HFFc6 (cell line): ENCODE data around the gene ADAM15. TPM values are rescaled to one million over a fixed set of nuclear protein-coding genes. Genes with fewer than 3 reads are reported as not detected.

Experiments used
- DNase-seq: peaks from one replicate; pipeline ENCODE4 v3.0.0-alpha.2; 2018
- H3K27ac Mint-ChIP-seq: 2 replicates; pipeline ENCODE4 v1.8.0; 2020; ENCODE audit warnings: mild to moderate bottlenecking, mixed read lengths
- H3K27me3 Mint-ChIP-seq: 2 replicates; pipeline ENCODE4 v1.8.0; 2021; ENCODE audit warnings: mild to moderate bottlenecking, moderate library complexity, mixed read lengths; ENCODE audit not compliant: insufficient read depth
- H3K36me3 Mint-ChIP-seq: 2 replicates; pipeline ENCODE4 v1.8.0; 2021; ENCODE audit warnings: low read depth, mixed read lengths
- H3K4me1 Mint-ChIP-seq: 2 replicates; pipeline ENCODE4 v1.8.0; 2020; ENCODE audit warnings: low read depth, mixed read lengths
- H3K4me3 Mint-ChIP-seq: 2 replicates; pipeline ENCODE4 v1.8.0; 2020; ENCODE audit warnings: mild to moderate bottlenecking, moderate library complexity, mixed read lengths
- H3K9me3 Mint-ChIP-seq: 2 replicates; pipeline ENCODE4 v1.8.0; 2020; ENCODE audit warnings: mild to moderate bottlenecking, mixed read lengths
- CTCF ChIP-seq: fragments of 200-600 bp; sonication (generic); IDR thresholded peaks from 2 replicates; pipeline ENCODE4 v1.5.0; 2021; ENCODE audit warnings: antibody characterized with exemption, mild to moderate bottlenecking
- total RNA-seq, 6 experiments: library from RNA; stranded (reverse); fragmentation: NEBNext Ultra II Directional; extraction: Animal tissue kit (Norgen Biotek cat#: 25700); gene quantifications; 2 replicates in 1 of 6; 3 replicates in 5 of 6; pipeline ENCODE4 v1.2.3, GENCODE V29; 2021

Gene ADAM15
- total RNA-seq, 6 experiments from 2014 or later: 51.1 to 66.9 (median 63.7) TPM

- H3K4me1 Mint-ChIP-seq: peaks cover 8% of the 10 kb centered on the region
- H3K9me3 Mint-ChIP-seq: no peaks in the 10 kb centered on the region
- no peak for TF ChIP-seq CTCF
- H3K36me3 Mint-ChIP-seq: no peaks in the 10 kb centered on the region
- no peak overlapping the region for H3K27ac Mint-ChIP-seq
- peaks cover 58% of the 10 kb centered on the region for H3K27me3 Mint-ChIP-seq
- H3K4me3 Mint-ChIP-seq: no peak overlapping the region
- DNase-seq: no peak
Observed at GRCh38 chr1:155037043-155037442, 14.1 kb upstream of the ADAM15 start.

GRCh38 chr1:155037851-155038441, 13.2 kb upstream of the ADAM15 start:
- H3K9me3 Mint-ChIP-seq: no peaks in the 10 kb centered on the region
- no peak for TF ChIP-seq CTCF
- H3K27me3 Mint-ChIP-seq: peaks cover 52% of the 10 kb centered on the region
- no peaks in the 10 kb centered on the region for H3K36me3 Mint-ChIP-seq
- no peak overlapping the region for H3K27ac Mint-ChIP-seq
- no peak for DNase-seq
- no peak overlapping the region for H3K4me3 Mint-ChIP-seq
- H3K4me1 Mint-ChIP-seq: peaks cover 8% of the 10 kb centered on the region

- Mint-ChIP-seq H3K36me3 (no peaks in the 10 kb centered on the region), H3K27me3 (peaks cover 49% of the 10 kb centered on the region), H3K27ac (no peak overlapping the region), H3K4me3 (no peak overlapping the region), H3K9me3 (no peaks in the 10 kb centered on the region), H3K4me1 (peaks cover 8% of the 10 kb centered on the region)
- TF ChIP-seq CTCF: no peak
- DNase-seq: peak; percentile 16
Observed at GRCh38 chr1:155038602-155039307, 12.4 kb upstream of the ADAM15 start.

GRCh38 chr1:155039308-155039669, 11.8 kb upstream of the ADAM15 start:
- Mint-ChIP-seq H3K9me3 (no peaks in the 10 kb centered on the region), H3K27me3 (peaks cover 43% of the 10 kb centered on the region), H3K4me3 (no peak overlapping the region), H3K4me1 (peaks cover 9% of the 10 kb centered on the region), H3K27ac (no peak overlapping the region), H3K36me3 (no peaks in the 10 kb centered on the region)
- no peak for DNase-seq
- no peak for TF ChIP-seq CTCF

GRCh38 chr1:155040358-155041093, 10.6 kb upstream of the ADAM15 start:
- H3K27ac Mint-ChIP-seq: no peak overlapping the region

More at GRCh38 chr1:155040358-155041093, 10.6 kb upstream of the ADAM15 start:
- peaks cover 22% of the 10 kb centered on the region for H3K4me1 Mint-ChIP-seq
- peaks cover 32% of the 10 kb centered on the region for H3K27me3 Mint-ChIP-seq
- no peaks in the 10 kb centered on the region for H3K36me3 Mint-ChIP-seq
- TF ChIP-seq CTCF: no peak
- no peak for DNase-seq
- no peak overlapping the region for H3K4me3 Mint-ChIP-seq
- no peaks in the 10 kb centered on the region for H3K9me3 Mint-ChIP-seq
